ENCODE results near the gene CNMD. TPM values are rescaled to one million over a fixed set of nuclear protein-coding genes. Genes with fewer than 3 reads are reported as not detected.

The CNMD gene
- total RNA-seq, 1 donor from 2014 or later, result not detected

GRCh38 chr13:52760077-52760476, 20.5 kb upstream of the CNMD start:
- no peaks in the 10 kb centered on the region for H3K36me3 Mint-ChIP-seq (ENCODE audit: low read depth)
- no peak for DNase-seq (ENCODE audit: low spot score)
- H3K4me3 Mint-ChIP-seq (ENCODE audit: unreplicated experiment), result no peak overlapping the region
- TF ChIP-seq, protein P1, sequence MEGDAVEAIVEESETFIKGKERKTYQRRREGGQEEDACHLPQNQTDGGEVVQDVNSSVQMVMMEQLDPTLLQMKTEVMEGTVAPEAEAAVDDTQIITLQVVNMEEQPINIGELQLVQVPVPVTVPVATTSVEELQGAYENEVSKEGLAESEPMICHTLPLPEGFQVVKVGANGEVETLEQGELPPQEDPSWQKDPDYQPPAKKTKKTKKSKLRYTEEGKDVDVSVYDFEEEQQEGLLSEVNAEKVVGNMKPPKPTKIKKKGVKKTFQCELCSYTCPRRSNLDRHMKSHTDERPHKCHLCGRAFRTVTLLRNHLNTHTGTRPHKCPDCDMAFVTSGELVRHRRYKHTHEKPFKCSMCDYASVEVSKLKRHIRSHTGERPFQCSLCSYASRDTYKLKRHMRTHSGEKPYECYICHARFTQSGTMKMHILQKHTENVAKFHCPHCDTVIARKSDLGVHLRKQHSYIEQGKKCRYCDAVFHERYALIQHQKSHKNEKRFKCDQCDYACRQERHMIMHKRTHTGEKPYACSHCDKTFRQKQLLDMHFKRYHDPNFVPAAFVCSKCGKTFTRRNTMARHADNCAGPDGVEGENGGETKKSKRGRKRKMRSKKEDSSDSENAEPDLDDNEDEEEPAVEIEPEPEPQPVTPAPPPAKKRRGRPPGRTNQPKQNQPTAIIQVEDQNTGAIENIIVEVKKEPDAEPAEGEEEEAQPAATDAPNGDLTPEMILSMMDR (IDR thresholded peaks at IDR 0.05), result no peak
- no peaks in the 10 kb centered on the region for H3K9me3 Mint-ChIP-seq (ENCODE audit: low read depth)
- H3K4me1 Mint-ChIP-seq (ENCODE audit: low read depth), result no peaks in the 10 kb centered on the region
- peaks cover 12% of the 10 kb centered on the region for H3K27me3 Mint-ChIP-seq (ENCODE audit: low read depth)
- no peak overlapping the region for H3K27ac Mint-ChIP-seq (ENCODE audit: unreplicated experiment)

DNA sequence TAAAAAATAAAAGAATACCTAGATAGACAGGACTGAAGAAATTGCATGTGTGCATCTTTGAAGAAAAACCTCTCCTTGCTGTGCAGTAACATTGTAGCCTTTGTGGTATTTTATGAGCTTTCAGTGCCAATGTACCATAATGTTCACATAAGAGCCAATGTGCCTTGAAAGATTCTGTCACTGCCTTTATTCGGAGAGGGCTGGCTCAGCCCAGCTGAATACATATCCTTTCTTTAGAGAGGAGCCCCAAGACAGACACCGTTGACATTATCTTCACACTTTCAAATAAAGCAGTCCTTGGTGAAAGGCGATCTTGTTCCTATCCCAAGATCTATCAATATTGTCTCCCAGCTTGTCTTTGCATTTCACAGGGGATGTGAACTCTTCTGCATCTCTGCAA, 18.5 kb upstream of the CNMD start:
- DNase-seq (ENCODE audit: low spot score), result no peak
- H3K36me3 Mint-ChIP-seq (ENCODE audit: low read depth), result no peaks in the 10 kb centered on the region
- no peak overlapping the region for H3K27ac Mint-ChIP-seq (ENCODE audit: unreplicated experiment)
- TF ChIP-seq, protein P1 (IDR thresholded peaks at IDR 0.05), result no peak
- H3K4me1 Mint-ChIP-seq (ENCODE audit: low read depth), result no peaks in the 10 kb centered on the region
- no peaks in the 10 kb centered on the region for H3K9me3 Mint-ChIP-seq (ENCODE audit: low read depth)
- no peak overlapping the region for H3K4me3 Mint-ChIP-seq (ENCODE audit: unreplicated experiment)
- peaks cover 12% of the 10 kb centered on the region for H3K27me3 Mint-ChIP-seq (ENCODE audit: low read depth)

DNA sequence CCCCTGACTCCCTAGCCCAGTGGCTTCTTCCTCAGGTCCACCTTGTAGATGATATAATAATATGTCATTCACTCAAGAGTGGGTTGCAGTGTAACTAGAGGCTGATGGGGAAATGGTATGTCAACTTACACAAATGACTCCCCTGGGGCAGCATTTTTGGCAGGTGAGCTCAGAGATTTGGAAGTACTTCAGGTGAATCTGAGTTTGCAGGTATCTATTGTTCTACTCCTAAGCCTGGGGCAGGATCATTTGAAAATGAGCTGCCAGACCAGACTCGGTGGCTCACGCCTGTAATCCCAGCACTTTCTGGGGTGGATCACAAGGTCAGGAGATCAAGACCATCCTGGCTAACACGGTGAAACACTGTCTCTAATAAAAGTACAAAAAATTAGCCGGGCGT, 11.6 kb upstream of the CNMD start:
- Mint-ChIP-seq H3K4me1 (ENCODE audit: low read depth) (no peaks in the 10 kb centered on the region), H3K36me3 (ENCODE audit: low read depth) (no peaks in the 10 kb centered on the region), H3K9me3 (ENCODE audit: low read depth) (no peaks in the 10 kb centered on the region), H3K4me3 (ENCODE audit: unreplicated experiment) (no peak overlapping the region), H3K27ac (ENCODE audit: unreplicated experiment) (no peak overlapping the region), H3K27me3 (ENCODE audit: low read depth) (peaks cover 11% of the 10 kb centered on the region)
- TF ChIP-seq, protein P1 (IDR thresholded peaks at IDR 0.05), result no peak
- DNase-seq (ENCODE audit: low spot score), result no peak

GRCh38 chr13:52750713-52751112, 11.1 kb upstream of the CNMD start:
- H3K9me3 Mint-ChIP-seq (ENCODE audit: low read depth), result no peaks in the 10 kb centered on the region
- no peak for DNase-seq (ENCODE audit: low spot score)
- no peaks in the 10 kb centered on the region for H3K4me1 Mint-ChIP-seq (ENCODE audit: low read depth)
- no peak overlapping the region for H3K27ac Mint-ChIP-seq (ENCODE audit: unreplicated experiment)
- H3K36me3 Mint-ChIP-seq (ENCODE audit: low read depth), result no peaks in the 10 kb centered on the region
- H3K27me3 Mint-ChIP-seq (ENCODE audit: low read depth), result peaks cover 11% of the 10 kb centered on the region
- TF ChIP-seq, protein P1 (IDR thresholded peaks at IDR 0.05), result no peak
- no peak overlapping the region for H3K4me3 Mint-ChIP-seq (ENCODE audit: unreplicated experiment)

GRCh38 chr13:52749419-52749818, 9.8 kb upstream of the CNMD start:
- Mint-ChIP-seq H3K27ac (ENCODE audit: unreplicated experiment) (no peak overlapping the region), H3K27me3 (ENCODE audit: low read depth) (peaks cover 14% of the 10 kb centered on the region), H3K9me3 (ENCODE audit: low read depth) (no peaks in the 10 kb centered on the region), H3K36me3 (ENCODE audit: low read depth) (no peaks in the 10 kb centered on the region), H3K4me3 (ENCODE audit: unreplicated experiment) (no peak overlapping the region), H3K4me1 (ENCODE audit: low read depth) (no peaks in the 10 kb centered on the region)
- no peak for DNase-seq (ENCODE audit: low spot score)
- TF ChIP-seq, protein P1 (IDR thresholded peaks at IDR 0.05), result no peak

All from chondrocyte (in vitro differentiated cells).